Glutamatergic neuron (in vitro differentiated cells): Measurements from ENCODE around the gene OSR1. TPM values are rescaled to one million over a fixed set of nuclear protein-coding genes. Genes with fewer than 3 reads are reported as not detected.

Experiments
- DNase-seq: peaks from one replicate; pipeline ENCODE4 v3.0.0; 2022
- H3K27ac Mint-ChIP-seq: one replicate; pipeline ENCODE4 v1.8.0; 2020; ENCODE audit warnings: mild to moderate bottlenecking, mixed read lengths, inconsistent platforms; ENCODE audit not compliant: unreplicated experiment
- H3K27me3 Mint-ChIP-seq: one replicate; pipeline ENCODE4 v1.8.0; 2020; ENCODE audit warnings: mild to moderate bottlenecking, moderate library complexity, mixed read lengths, inconsistent platforms; ENCODE audit not compliant: unreplicated experiment
- H3K36me3 Mint-ChIP-seq: one replicate; pipeline ENCODE4 v1.8.0; 2020; ENCODE audit warnings: mild to moderate bottlenecking, mixed read lengths, inconsistent platforms; ENCODE audit not compliant: unreplicated experiment
- H3K4me1 Mint-ChIP-seq: one replicate; pipeline ENCODE4 v1.8.0; 2020; ENCODE audit warnings: mild to moderate bottlenecking, low read depth, mixed read lengths, inconsistent platforms; ENCODE audit not compliant: unreplicated experiment
- H3K4me3 Mint-ChIP-seq: one replicate; pipeline ENCODE4 v1.8.0; 2020; ENCODE audit warnings: mild to moderate bottlenecking, mixed read lengths, inconsistent platforms; ENCODE audit not compliant: unreplicated experiment
- H3K9me3 Mint-ChIP-seq: one replicate; pipeline ENCODE4 v1.8.0; 2020; ENCODE audit warnings: mild to moderate bottlenecking, moderate library complexity, mixed read lengths, inconsistent platforms; ENCODE audit not compliant: unreplicated experiment
- total RNA-seq: library from RNA; stranded (reverse); fragmentation: NEBNext Ultra II Directional; extraction: Animal tissue kit (Norgen Biotek cat#: 25700); gene quantifications from one replicate; pipeline ENCODE4 v1.2.1, GENCODE V29; 2021; ENCODE audit not compliant: unreplicated experiment
- TF ChIP-seq, protein P1 (sequence below): fragments of 200-600 bp; sonication (generic); IDR thresholded peaks from one replicate; pipeline ENCODE4 v1.5.0; 2021; ENCODE audit not compliant: partially characterized antibody, unreplicated experiment

The OSR1 gene
- total RNA-seq, 1 donor from 2014 or later: 0.42 TPM

DNA sequence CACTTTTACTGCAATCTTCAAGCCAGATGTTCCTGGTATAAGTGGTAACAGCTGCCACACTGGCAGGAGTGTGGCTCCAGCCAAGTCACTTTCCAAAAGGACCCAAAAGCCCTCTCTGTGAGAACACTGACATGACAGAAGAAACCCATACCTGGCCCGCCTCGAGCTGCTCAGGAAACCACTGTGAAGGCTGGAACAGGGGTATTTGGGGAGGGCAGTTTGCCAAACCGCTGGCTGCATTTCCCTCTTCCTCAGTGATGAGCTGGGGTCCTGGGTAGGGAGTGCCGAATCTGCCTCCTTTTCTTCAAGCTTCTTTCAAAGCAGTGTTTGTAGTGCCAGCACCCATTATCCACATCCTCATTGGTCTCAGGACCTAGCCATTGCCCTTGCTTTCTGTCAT is 10.3 kb upstream of the OSR1 start:
- no peak for DNase-seq
- Mint-ChIP-seq H3K27ac (no peak overlapping the region), H3K36me3 (no peaks in the 10 kb centered on the region), H3K4me3 (no peak overlapping the region), H3K27me3 (peaks cover 5% of the 10 kb centered on the region), H3K9me3 (no peaks in the 10 kb centered on the region), H3K4me1 (no peaks in the 10 kb centered on the region)
- TF ChIP-seq, protein P1, sequence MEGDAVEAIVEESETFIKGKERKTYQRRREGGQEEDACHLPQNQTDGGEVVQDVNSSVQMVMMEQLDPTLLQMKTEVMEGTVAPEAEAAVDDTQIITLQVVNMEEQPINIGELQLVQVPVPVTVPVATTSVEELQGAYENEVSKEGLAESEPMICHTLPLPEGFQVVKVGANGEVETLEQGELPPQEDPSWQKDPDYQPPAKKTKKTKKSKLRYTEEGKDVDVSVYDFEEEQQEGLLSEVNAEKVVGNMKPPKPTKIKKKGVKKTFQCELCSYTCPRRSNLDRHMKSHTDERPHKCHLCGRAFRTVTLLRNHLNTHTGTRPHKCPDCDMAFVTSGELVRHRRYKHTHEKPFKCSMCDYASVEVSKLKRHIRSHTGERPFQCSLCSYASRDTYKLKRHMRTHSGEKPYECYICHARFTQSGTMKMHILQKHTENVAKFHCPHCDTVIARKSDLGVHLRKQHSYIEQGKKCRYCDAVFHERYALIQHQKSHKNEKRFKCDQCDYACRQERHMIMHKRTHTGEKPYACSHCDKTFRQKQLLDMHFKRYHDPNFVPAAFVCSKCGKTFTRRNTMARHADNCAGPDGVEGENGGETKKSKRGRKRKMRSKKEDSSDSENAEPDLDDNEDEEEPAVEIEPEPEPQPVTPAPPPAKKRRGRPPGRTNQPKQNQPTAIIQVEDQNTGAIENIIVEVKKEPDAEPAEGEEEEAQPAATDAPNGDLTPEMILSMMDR: no peak

DNA sequence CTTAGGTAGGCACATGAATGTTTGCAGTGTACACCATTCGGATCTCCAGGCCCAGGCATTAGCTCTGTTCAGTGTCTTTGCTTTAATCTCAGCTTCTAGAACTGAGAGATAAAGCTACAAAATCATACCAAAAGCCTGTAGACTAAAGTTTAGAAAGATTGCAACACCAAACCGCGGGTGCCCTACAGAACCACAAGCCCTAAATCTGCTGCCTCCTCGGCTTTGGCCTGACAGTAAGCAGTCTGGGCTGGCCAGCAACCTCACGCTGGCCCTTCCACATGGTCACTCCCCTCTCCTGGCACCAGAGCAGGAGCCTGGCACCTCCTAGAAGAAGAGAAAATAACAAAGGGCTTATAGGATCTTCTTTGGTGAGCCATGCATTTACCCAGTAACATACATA is 8.9 kb upstream of the OSR1 start:
- DNase-seq: no peak
- no peak overlapping the region for H3K27ac Mint-ChIP-seq
- no peaks in the 10 kb centered on the region for H3K36me3 Mint-ChIP-seq
- H3K9me3 Mint-ChIP-seq: peaks cover 4% of the 10 kb centered on the region
- peaks cover 16% of the 10 kb centered on the region for H3K27me3 Mint-ChIP-seq
- TF ChIP-seq, protein P1: no peak
- no peak overlapping the region for H3K4me3 Mint-ChIP-seq
- H3K4me1 Mint-ChIP-seq: peaks cover 10% of the 10 kb centered on the region

DNA sequence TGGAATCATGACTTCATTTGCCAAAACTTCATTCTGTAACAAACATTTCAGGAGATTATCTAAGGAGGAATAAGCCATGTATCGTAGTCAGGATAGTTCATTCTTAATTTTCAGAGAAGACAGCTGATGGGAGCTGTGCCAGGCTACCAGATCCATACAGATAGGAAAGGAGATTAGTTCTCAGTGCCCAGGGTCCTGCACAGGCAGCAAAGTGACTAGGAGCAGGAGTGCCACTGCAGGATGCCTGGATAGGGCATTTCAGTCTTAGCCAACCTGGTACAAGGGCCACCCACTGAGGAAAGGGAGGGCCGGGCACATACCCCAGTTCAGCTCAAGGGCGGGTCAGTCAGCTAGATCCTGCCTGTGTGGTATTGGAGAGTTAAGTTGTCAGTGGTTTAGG is 6.7 kb upstream of the OSR1 start:
- H3K4me3 Mint-ChIP-seq: no peak overlapping the region
- H3K4me1 Mint-ChIP-seq: peaks cover 14% of the 10 kb centered on the region
- peaks cover 4% of the 10 kb centered on the region for H3K36me3 Mint-ChIP-seq
- TF ChIP-seq, protein P1: no peak
- H3K27ac Mint-ChIP-seq: no peak overlapping the region
- no peak for DNase-seq
- peaks cover 6% of the 10 kb centered on the region for H3K9me3 Mint-ChIP-seq
- H3K27me3 Mint-ChIP-seq: peaks cover 21% of the 10 kb centered on the region

DNA sequence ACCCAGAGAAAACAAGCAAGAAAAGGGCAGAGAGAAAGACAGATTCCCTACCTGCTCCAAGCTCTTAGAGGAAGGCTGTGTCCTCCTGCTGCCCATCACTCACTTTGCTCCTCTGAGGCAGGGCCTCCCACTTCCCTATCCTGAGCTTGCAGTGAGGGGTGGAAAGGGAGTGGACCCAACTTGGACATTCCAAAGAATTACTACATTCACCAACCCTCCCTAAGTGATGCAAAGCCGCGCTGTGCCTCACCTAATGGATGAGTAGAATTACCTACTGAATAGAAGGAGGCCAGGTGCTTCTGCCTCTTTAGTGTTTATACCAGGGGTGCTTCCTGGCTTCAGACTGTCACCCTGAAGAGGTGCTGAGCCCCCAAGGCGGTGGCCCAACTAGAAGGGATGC is 5.6 kb upstream of the OSR1 start:
- no peak overlapping the region for H3K27ac Mint-ChIP-seq
- TF ChIP-seq, protein P1: no peak
- DNase-seq: no peak
- peaks cover 23% of the 10 kb centered on the region for H3K27me3 Mint-ChIP-seq
- peaks cover 14% of the 10 kb centered on the region for H3K4me1 Mint-ChIP-seq
- H3K9me3 Mint-ChIP-seq: peaks cover 6% of the 10 kb centered on the region
- H3K36me3 Mint-ChIP-seq: peaks cover 4% of the 10 kb centered on the region
- no peak overlapping the region for H3K4me3 Mint-ChIP-seq

DNA sequence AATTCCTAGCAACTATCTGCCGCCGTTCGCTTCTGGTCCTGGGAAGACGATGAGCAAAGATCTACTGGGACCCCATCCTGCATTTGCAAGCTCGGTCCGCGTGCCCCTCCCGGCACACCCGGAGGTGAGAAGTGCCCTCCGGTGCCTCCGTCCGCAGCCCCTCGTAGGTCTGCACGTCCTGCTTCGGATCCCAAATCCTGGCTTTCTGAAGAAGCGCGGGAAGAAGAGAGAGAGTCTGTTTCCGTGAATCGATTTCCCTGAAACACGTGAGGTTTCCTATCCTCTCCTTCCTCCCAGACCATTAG is 5.0 kb upstream of the OSR1 start:
- peaks cover 14% of the 10 kb centered on the region for H3K4me1 Mint-ChIP-seq
- no peak for DNase-seq
- H3K27me3 Mint-ChIP-seq: peaks cover 23% of the 10 kb centered on the region
- H3K9me3 Mint-ChIP-seq: peaks cover 6% of the 10 kb centered on the region
- no peak overlapping the region for H3K27ac Mint-ChIP-seq
- peak overlapping the region; percentile 91 for H3K4me3 Mint-ChIP-seq
- H3K36me3 Mint-ChIP-seq: peaks cover 4% of the 10 kb centered on the region
- TF ChIP-seq, protein P1: no peak
